ENCODE data around the gene TCIRG1. TPM values are rescaled to one million over a fixed set of nuclear protein-coding genes. Genes with fewer than 3 reads are reported as not detected.

Gene TCIRG1
- total RNA-seq, 2 experiments from 2014 or later, result 167 to 175 TPM

- POLR2A ChIA-PET, result no interaction called here
- H3K4me1 Mint-ChIP-seq (ENCODE audit: low read depth), result peaks cover 22% of the 10 kb centered on the region
- H3K27me3 Mint-ChIP-seq, result no peaks in the 10 kb centered on the region
- peaks cover 7% of the 10 kb centered on the region for H3K9me3 Mint-ChIP-seq
- intact Hi-C loops (cut with micrococcal nuclease), result no loop called here
- DNase-seq, result no peak
- peaks cover under 1% of the 10 kb centered on the region for H3K36me3 Mint-ChIP-seq
- CTCF ChIA-PET, result no interaction called here
- no peak overlapping the region for H3K4me3 Mint-ChIP-seq
- H3K27ac Mint-ChIP-seq, result no peak overlapping the region
Observed at GRCh38 chr11:68026391-68027105, 12.3 kb upstream of the TCIRG1 start.

- Mint-ChIP-seq H3K36me3 (peaks cover 2% of the 10 kb centered on the region), H3K9me3 (peaks cover 7% of the 10 kb centered on the region), H3K4me3 (no peak overlapping the region), H3K4me1 (ENCODE audit: low read depth) (peaks cover 27% of the 10 kb centered on the region), H3K27me3 (no peaks in the 10 kb centered on the region), H3K27ac (no peak overlapping the region)
- POLR2A ChIA-PET, result no interaction called here
- DNase-seq, result no peak
- intact Hi-C loops (cut with micrococcal nuclease), result no loop called here
- CTCF ChIA-PET, result no interaction called here
Observed at GRCh38 chr11:68027667-68028066, 11.2 kb upstream of the TCIRG1 start.

- intact Hi-C loops (cut with micrococcal nuclease), result no loop called here
- ChIA-PET CTCF (no interaction called here), POLR2A (interaction anchor here (0.6 kb wide), 1 partner anchor 13 kb away, joined by 5 read pairs; no protein-coding TSS in a partner anchor)
Observed at GRCh38 chr11:68028802-68029545, 9.9 kb upstream of the TCIRG1 start.

GRCh38 chr11:68030318-68031143 lies 8.3 kb upstream of the TCIRG1 start, which contains the start of gene NDUFS8:
TSS of gene NDUFS8 (plus strand) at chr11:68030681. CDS start at chr11:68032152, 1,471 bp downstream.
- ChIA-PET POLR2A (interaction anchor here (2.1 kb wide), 1 partner anchor 10 kb away, joined by 20 read pairs; the partner anchor contains the start of gene TCIRG1), CTCF (interaction anchor here (1.2 kb wide), 1 partner anchor 9 kb away, joined by 3 read pairs; no protein-coding TSS in a partner anchor)
- H3K4me3 Mint-ChIP-seq, result peak within 1 kb of the TSS; percentile 99
- peaks cover 27% of the 10 kb centered on the region for H3K4me1 Mint-ChIP-seq (ENCODE audit: low read depth)
- H3K9me3 Mint-ChIP-seq, result no peaks in the 10 kb centered on the region
- intact Hi-C loops (cut with micrococcal nuclease), result loop anchor here (1.0 to 2.0 kb wide), 2 partner anchors 10 to 176 kb away; no protein-coding TSS in a partner anchor
- peaks cover 2% of the 10 kb centered on the region for H3K36me3 Mint-ChIP-seq
- peak; percentile 98 for DNase-seq
- H3K27ac Mint-ChIP-seq, result peak within 1 kb of the TSS; percentile 88
- H3K27me3 Mint-ChIP-seq, result no peaks in the 10 kb centered on the region

More at GRCh38 chr11:68028802-68029545, 9.9 kb upstream of the TCIRG1 start:
- Mint-ChIP-seq H3K36me3 (peaks cover 2% of the 10 kb centered on the region), H3K27me3 (no peaks in the 10 kb centered on the region), H3K9me3 (peaks cover 7% of the 10 kb centered on the region), H3K27ac (no peak overlapping the region), H3K4me3 (peak overlapping the region; percentile 99), H3K4me1 (ENCODE audit: low read depth) (peaks cover 27% of the 10 kb centered on the region)
- no peak for DNase-seq

- H3K4me1 Mint-ChIP-seq (ENCODE audit: low read depth), result peaks cover 27% of the 10 kb centered on the region
- CTCF ChIA-PET, result interaction anchor here (1.2 kb wide), 1 partner anchor 9 kb away, joined by 3 read pairs; no protein-coding TSS in a partner anchor
- intact Hi-C loops (cut with micrococcal nuclease), result loop anchor here (2.0 kb wide), 1 partner anchor 176 kb away; no protein-coding TSS in a partner anchor
- no peaks in the 10 kb centered on the region for H3K27me3 Mint-ChIP-seq
- H3K9me3 Mint-ChIP-seq, result no peaks in the 10 kb centered on the region
- peak overlapping the region; percentile 88 for H3K27ac Mint-ChIP-seq
- peaks cover 2% of the 10 kb centered on the region for H3K36me3 Mint-ChIP-seq
- POLR2A ChIA-PET, result interaction anchor here (2.1 kb wide), 1 partner anchor 9 kb away, joined by 20 read pairs; the partner anchor contains the start of gene TCIRG1
- peak overlapping the region; percentile 99 for H3K4me3 Mint-ChIP-seq
- peak; percentile 33 for DNase-seq
Observed at GRCh38 chr11:68031144-68031464, 7.7 kb upstream of the TCIRG1 start.

- intact Hi-C loops (cut with micrococcal nuclease), result no loop called here
- no peaks in the 10 kb centered on the region for H3K9me3 Mint-ChIP-seq
- ChIA-PET CTCF (interaction anchor here (1.2 kb wide), 1 partner anchor 8 kb away, joined by 3 read pairs; no protein-coding TSS in a partner anchor), POLR2A (no interaction called here)
- peaks cover 32% of the 10 kb centered on the region for H3K4me1 Mint-ChIP-seq (ENCODE audit: low read depth)
- no peak for DNase-seq
- H3K36me3 Mint-ChIP-seq, result peaks cover 2% of the 10 kb centered on the region
- no peaks in the 10 kb centered on the region for H3K27me3 Mint-ChIP-seq
- peak overlapping the region; percentile 99 for H3K4me3 Mint-ChIP-seq
- H3K27ac Mint-ChIP-seq, result peak overlapping the region; percentile 88
Observed at GRCh38 chr11:68032003-68032402, 6.8 kb upstream of the TCIRG1 start.

- H3K36me3 Mint-ChIP-seq, result peaks cover 2% of the 10 kb centered on the region
- H3K4me3 Mint-ChIP-seq, result no peak overlapping the region
- DNase-seq, result no peak
- H3K9me3 Mint-ChIP-seq, result no peaks in the 10 kb centered on the region
- H3K27me3 Mint-ChIP-seq, result no peaks in the 10 kb centered on the region
- POLR2A ChIA-PET, result no interaction called here
- H3K4me1 Mint-ChIP-seq (ENCODE audit: low read depth), result peaks cover 35% of the 10 kb centered on the region
- CTCF ChIA-PET, result no interaction called here
- H3K27ac Mint-ChIP-seq, result no peak overlapping the region
- intact Hi-C loops (cut with micrococcal nuclease), result no loop called here
Observed at GRCh38 chr11:68032997-68033707, 5.7 kb upstream of the TCIRG1 start.

GRCh38 chr11:68033708-68034045 lies 5.1 kb upstream of the TCIRG1 start:
- intact Hi-C loops (cut with micrococcal nuclease), result no loop called here
- Mint-ChIP-seq H3K36me3 (peaks cover 2% of the 10 kb centered on the region), H3K27me3 (no peaks in the 10 kb centered on the region), H3K4me3 (no peak overlapping the region), H3K27ac (no peak overlapping the region), H3K4me1 (ENCODE audit: low read depth) (peaks cover 33% of the 10 kb centered on the region), H3K9me3 (no peaks in the 10 kb centered on the region)
- ChIA-PET POLR2A (no interaction called here), CTCF (no interaction called here)
- no peak for DNase-seq

- CTCF ChIA-PET, result no interaction called here
- H3K4me3 Mint-ChIP-seq, result no peak overlapping the region
- no peak overlapping the region for H3K27ac Mint-ChIP-seq
- H3K4me1 Mint-ChIP-seq (ENCODE audit: low read depth), result peaks cover 19% of the 10 kb centered on the region
- peaks cover 6% of the 10 kb centered on the region for H3K36me3 Mint-ChIP-seq
- POLR2A ChIA-PET, result no interaction called here
- no peaks in the 10 kb centered on the region for H3K9me3 Mint-ChIP-seq
- intact Hi-C loops (cut with micrococcal nuclease), result loop anchor here (5.0 kb wide), 1 partner anchor 33 kb away; the partner anchor contains the start of gene UNC93B1
- H3K27me3 Mint-ChIP-seq, result no peaks in the 10 kb centered on the region
- DNase-seq, result no peak
Observed at GRCh38 chr11:68035266-68035876, 3.5 kb upstream of the TCIRG1 start.

GRCh38 chr11:68036141-68036716 lies 2.6 kb upstream of the TCIRG1 start:
- intact Hi-C loops (cut with micrococcal nuclease), result loop anchor here (5.0 kb wide), 1 partner anchor 34 kb away; the partner anchor contains the start of gene UNC93B1
- no peak for DNase-seq
- CTCF ChIA-PET, result no interaction called here

More at GRCh38 chr11:68036141-68036716, 2.6 kb upstream of the TCIRG1 start:
- no peaks in the 10 kb centered on the region for H3K27me3 Mint-ChIP-seq
- H3K36me3 Mint-ChIP-seq, result peaks cover 6% of the 10 kb centered on the region
- POLR2A ChIA-PET, result no interaction called here
- peaks cover 19% of the 10 kb centered on the region for H3K4me1 Mint-ChIP-seq (ENCODE audit: low read depth)
- no peak overlapping the region for H3K4me3 Mint-ChIP-seq
- no peaks in the 10 kb centered on the region for H3K9me3 Mint-ChIP-seq
- peak overlapping the region; percentile 87 for H3K27ac Mint-ChIP-seq

All from activated CD4-positive, alpha-beta memory T cell treated with anti-CD3 and anti-CD28 coated beads for 36 hours (primary cell).